Measurements from ENCODE around the gene RAD50.
"Not testable (repeated sequence)": the region's sequence is repeated elsewhere in the genome, so short reads cannot be mapped to it uniquely, and the experiment has no call there.

Gene RAD50

GRCh38 chr5:132557478-132558172 lies 848 bp downstream of the RAD50 start:
- TF ChIP-seq, protein P1, sequence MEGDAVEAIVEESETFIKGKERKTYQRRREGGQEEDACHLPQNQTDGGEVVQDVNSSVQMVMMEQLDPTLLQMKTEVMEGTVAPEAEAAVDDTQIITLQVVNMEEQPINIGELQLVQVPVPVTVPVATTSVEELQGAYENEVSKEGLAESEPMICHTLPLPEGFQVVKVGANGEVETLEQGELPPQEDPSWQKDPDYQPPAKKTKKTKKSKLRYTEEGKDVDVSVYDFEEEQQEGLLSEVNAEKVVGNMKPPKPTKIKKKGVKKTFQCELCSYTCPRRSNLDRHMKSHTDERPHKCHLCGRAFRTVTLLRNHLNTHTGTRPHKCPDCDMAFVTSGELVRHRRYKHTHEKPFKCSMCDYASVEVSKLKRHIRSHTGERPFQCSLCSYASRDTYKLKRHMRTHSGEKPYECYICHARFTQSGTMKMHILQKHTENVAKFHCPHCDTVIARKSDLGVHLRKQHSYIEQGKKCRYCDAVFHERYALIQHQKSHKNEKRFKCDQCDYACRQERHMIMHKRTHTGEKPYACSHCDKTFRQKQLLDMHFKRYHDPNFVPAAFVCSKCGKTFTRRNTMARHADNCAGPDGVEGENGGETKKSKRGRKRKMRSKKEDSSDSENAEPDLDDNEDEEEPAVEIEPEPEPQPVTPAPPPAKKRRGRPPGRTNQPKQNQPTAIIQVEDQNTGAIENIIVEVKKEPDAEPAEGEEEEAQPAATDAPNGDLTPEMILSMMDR (IDR thresholded peaks at IDR 0.05; ENCODE audit: low read depth, low read length, missing control alignments) = no peak
- in situ Hi-C loops (cut with HindIII; ENCODE audit: low sequenced_read_pairs) = no loop called here
- no peak for DNase-seq (ENCODE audit: low read depth)
- H3K4me3 ChIP-seq (ENCODE audit: low read depth, low read length) = peak overlapping the region; percentile 80

DNA sequence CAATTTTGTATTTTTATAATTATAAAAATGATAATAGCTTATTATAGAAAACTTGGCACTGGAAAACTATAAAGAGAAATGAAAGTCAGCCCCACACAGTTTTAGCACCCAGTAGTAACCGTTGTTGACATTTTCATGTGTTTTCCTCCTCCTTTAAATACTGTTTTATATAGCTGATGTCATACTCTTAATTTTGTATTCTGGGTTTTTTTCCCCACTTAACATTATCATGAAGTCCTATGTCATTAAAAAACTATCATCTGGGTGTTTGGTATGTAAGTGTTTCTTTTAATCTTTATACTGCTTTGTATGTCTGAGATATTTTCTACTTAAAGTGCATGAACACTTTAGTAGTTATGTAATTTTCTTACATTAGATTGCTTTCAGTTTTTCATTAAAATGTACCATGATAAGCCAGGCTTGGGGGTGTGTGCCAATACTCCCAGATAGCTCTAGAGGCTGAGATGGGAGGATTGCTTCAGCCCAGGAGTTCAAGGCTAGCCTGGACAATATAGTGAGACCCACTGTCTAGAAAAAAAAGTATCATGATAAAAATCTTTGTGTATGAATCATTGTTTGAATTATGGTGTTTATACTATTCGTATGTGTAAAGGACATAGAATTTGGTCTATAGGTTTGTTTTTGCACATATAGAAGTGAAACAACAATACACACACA lies 2.7 kb downstream of the RAD50 start:
- H3K4me3 ChIP-seq (ENCODE audit: low read depth, low read length) = no peak overlapping the region
- no peak for DNase-seq (ENCODE audit: low read depth)
- TF ChIP-seq, protein P1 (IDR thresholded peaks at IDR 0.05; ENCODE audit: low read depth, low read length, missing control alignments) = no peak
- in situ Hi-C loops (cut with HindIII; ENCODE audit: low sequenced_read_pairs) = no loop called here

DNA sequence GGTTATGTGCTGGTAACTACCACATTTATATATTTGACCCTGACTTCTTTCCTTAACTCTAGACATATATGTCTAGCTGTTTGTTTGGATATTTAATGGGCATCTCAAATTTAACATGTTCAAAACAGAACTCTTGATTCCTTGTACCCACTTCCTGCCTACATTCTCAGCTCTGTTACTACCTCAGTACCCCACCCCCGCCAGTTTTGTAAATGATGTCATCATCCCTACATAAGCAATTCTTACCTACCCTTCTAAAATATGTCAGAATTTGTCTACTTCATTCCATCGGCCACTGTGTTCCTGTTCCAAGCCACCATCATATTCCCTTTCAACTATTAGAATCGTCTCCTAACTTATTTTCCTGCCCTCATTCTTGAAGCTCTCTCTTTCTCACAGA lies 4.8 kb downstream of the RAD50 start:
- no peak for DNase-seq (ENCODE audit: low read depth)

GRCh38 chr5:132564555-132564954 lies 7.8 kb downstream of the RAD50 start:
- DNase-seq (ENCODE audit: low read depth); in situ Hi-C loops (cut with HindIII; ENCODE audit: low sequenced_read_pairs); H3K4me3 ChIP-seq (ENCODE audit: low read depth, low read length): not testable (repeated sequence)

More for the DNA sequence above, 4.8 kb downstream of the RAD50 start:
- in situ Hi-C loops (cut with HindIII; ENCODE audit: low sequenced_read_pairs) = no loop called here
- H3K4me3 ChIP-seq (ENCODE audit: low read depth, low read length) = no peak overlapping the region
- TF ChIP-seq, protein P1 (IDR thresholded peaks at IDR 0.05; ENCODE audit: low read depth, low read length, missing control alignments) = no peak

GRCh38 chr5:132566657-132567056 lies 9.9 kb downstream of the RAD50 start:
- in situ Hi-C loops (cut with HindIII; ENCODE audit: low sequenced_read_pairs) = no loop called here
- no peak overlapping the region for H3K4me3 ChIP-seq (ENCODE audit: low read depth, low read length)
- TF ChIP-seq, protein P1 (IDR thresholded peaks at IDR 0.05; ENCODE audit: low read depth, low read length, missing control alignments) = no peak
- no peak for DNase-seq (ENCODE audit: low read depth)

DNA sequence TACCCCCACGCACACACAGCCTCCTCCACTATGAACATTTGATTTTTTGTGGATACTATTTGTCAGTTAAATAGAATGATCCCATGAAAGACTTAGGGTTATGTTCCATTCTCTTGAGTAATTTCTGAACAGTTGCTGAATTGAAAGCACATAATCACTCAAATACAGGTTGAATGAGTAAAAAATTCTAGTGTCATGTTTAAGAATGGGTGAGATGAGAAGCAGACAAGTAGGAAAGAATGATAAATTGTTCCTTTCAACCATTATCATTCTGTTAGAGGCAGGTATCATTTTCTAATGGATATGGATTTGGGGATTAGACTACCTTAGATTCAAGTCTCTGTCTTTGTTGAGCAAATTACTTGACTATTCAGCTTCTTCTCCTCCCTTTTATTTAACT lies 19.3 kb downstream of the RAD50 start:
- TF ChIP-seq, protein P1 (IDR thresholded peaks at IDR 0.05; ENCODE audit: low read depth, low read length, missing control alignments) = no peak
- in situ Hi-C loops (cut with HindIII; ENCODE audit: low sequenced_read_pairs) = no loop called here
- no peak overlapping the region for H3K4me3 ChIP-seq (ENCODE audit: low read depth, low read length)
- DNase-seq (ENCODE audit: low read depth) = no peak

DNA sequence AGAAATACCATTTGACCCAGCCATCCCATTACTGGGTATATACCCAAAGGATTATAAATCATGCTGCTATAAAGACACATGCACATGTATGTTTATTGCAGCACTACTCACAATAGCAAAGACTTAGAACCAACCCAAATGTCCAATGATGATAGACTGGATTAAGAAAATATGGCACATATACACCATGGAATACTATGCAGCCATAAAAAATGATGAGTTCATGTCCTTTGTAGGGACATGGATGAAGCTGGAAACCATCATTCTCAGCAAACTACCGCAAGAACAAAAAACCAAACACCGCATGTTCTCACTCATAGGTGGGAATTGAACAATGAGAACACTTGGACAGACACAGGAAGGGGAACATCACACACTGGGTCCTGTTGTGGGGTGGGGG lies 27.8 kb downstream of the RAD50 start:
- DNase-seq (ENCODE audit: low read depth); H3K4me3 ChIP-seq (ENCODE audit: low read depth, low read length); in situ Hi-C loops (cut with HindIII; ENCODE audit: low sequenced_read_pairs): not testable (repeated sequence)

All from astrocyte of the cerebellum (primary cell).